HG03135 (cell line): ENCODE results near the gene SUMF2.
A peak's percentile ranks its signal among the peaks of the same experiment; 100 is the strongest.
"Not testable (repeated sequence)": the region's sequence is repeated elsewhere in the genome, so short reads cannot be mapped to it uniquely, and the experiment has no call there.

Experiments used
- ATAC-seq: cut with Tn5 transposase; IDR thresholded peaks from one replicate; pipeline ENCODE4 v1.9.1; 2021; ENCODE audit warnings: mild to moderate bottlenecking, moderate library complexity; ENCODE audit not compliant: unreplicated experiment

SUMF2 gene

DNA sequence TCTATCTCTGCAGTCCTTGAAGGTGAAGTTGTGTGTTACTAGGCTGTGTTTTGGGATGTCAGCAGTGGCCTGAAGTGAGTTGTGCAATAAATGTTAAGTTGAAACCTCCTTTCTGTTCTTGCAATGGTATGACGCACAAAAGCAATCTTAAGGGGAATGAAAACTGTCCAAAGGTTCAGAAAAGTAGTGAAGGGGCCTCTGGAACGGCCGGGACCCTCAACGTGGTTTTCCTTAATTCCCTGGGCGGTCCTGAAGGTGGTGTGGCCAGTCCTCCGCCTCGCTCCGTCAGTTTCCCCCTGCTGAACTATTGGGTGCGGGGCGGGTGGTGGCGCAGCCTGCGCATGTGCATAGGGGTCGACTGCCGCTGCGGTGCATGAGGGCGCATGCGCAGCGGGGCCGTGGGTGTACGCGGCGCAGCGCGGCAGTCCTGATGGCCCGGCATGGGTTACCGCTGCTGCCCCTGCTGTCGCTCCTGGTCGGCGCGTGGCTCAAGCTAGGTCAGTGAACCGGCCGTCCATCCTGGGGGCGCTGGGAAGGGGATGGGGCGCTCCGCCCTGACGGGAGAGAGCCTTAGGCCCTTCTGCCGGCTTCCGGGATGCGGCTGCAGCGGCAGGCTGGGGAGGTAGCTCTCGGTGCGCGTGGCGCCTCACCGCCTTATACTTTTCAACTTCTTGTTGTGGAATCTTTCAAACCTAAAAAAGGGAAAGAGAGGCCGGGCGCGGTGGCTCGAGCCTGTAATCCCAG lies at the start of gene SUMF2:
Gene SUMF2 (plus strand): TSS at position 405 of the 744 bp plus-strand sequence. CDS start 26 bp downstream, at position 431.
- peak; percentile 86 for ATAC-seq

DNA sequence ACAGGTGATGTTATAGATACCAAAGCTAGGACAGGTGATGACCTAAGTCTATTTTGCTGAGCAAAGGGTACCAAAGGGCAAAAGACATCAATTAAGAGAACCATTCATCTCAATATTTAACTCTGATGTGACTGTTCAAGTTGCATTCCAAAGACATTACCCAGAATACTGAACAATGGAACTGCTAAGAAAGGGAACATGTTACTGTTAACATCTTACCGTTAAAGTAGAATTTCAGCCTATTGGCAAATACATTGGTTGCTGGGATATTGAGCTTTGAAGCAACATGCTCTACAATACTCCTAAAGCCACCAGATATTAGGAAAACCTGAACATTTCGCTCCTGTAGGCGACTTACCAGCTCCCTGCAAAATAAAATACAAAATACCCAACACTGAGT lies 47.1 kb upstream of the SUMF2 start:
- ATAC-seq: not testable (repeated sequence)

DNA sequence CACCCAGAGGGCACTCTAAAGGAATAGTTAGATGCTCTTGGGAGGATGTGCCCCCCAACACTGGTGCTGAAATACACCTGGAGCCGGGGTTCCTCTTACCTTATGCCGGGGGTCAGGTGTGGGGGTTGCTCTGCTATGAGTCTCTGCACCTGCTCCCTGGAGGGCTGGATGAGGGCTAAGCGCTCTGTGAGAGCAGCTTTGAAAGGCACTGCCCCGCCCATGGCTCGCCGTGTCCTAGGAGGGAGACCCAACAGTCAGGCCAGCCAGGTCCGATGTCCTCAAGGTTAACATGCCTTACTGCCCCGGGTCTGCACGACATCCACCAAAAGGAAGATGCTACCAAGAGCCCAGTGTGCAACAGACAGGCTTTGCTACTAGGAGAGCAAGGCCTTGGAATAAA lies 44.6 kb upstream of the SUMF2 start:
- ATAC-seq: no peak

DNA sequence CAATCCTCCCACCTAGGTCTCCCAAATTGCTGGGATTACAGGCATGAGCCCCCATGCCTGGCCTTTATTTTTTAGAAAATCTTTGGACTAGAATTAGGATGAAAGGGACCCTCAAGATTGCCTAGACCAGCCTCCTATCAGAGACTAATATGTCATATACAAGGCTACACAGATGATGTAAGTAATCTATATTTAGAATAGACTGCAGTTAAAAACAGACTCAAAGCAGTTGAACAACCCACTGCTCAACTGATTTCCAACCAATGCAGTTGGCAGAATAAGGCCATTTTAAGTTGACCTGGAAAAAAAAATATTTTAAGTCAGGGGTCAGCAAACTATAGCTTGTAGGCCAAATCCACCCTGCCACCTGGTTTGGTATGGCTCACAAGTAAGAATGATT lies 40.6 kb upstream of the SUMF2 start:
- ATAC-seq: no peak

DNA sequence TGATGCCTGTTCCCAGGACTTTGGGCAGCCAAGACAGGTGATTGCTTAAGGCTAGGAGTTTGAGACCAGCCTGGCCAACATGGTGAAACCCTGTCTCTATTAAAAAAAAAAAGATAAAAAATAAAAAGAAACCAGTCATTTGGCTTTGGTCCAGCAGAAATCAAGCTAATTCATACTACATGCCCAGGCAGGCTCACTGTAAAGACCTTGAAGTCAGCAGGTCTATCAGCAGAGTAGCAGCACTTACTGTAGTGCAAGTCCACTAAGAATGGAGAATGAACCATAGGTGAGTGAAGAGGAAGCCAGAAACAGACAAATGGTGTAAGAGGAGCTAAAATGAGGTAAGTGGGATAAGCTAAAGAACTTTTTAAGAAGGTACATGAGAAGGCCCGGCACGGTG lies 37.5 kb upstream of the SUMF2 start:
- ATAC-seq: no peak

DNA sequence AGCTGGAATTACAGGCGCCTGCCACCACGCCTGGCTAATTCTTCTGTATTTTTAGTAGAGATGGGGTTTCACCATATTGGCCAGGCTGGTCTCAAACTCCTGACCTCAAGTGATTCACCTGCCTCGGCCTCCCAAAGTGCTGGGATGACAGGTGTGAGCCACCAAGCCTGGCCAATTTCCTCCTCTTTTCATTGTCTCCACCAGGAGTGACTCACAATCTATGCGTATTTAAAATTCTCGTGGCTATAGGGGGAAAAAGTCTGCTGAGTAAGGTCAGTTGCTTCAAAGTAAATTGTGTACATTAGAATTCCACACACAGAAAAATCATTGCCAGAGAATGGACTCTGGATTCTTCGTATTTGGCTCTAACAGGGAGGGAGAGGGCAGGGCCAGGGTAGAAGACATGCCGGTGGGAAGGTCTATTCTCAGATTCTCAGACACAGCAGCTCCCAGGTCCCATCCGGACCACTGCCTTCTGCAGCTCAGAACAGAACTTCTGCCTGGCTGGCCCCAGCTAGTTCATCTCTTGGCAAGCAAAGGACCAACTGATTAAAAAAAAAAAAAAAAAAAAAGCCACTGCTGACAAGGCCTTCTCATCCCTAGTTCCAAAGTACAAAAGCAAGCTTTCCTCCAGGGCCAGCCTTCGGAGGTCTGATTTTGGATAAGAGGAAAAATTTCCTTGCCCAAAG lies 35.0 kb upstream of the SUMF2 start:
- ATAC-seq: no peak

DNA sequence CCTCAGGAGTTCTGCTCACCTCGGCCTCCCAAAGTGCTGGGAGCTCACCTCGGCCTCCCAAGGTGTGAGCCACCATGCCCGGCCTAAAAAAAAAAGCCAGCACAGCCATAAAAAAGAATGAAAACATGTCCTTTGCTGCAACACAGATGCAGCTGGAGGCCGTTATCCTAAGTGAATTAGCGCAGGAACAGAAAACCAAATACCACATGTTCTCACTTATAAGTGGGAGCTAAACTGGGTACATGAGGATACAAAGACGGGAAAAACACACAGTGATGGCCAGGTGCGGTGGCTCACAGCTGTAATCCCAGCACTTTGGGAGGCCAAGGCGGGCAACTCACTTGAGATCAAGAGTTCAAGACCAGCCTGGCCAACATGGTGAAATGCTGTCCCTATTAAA lies 33.7 kb upstream of the SUMF2 start:
- ATAC-seq: no peak

DNA sequence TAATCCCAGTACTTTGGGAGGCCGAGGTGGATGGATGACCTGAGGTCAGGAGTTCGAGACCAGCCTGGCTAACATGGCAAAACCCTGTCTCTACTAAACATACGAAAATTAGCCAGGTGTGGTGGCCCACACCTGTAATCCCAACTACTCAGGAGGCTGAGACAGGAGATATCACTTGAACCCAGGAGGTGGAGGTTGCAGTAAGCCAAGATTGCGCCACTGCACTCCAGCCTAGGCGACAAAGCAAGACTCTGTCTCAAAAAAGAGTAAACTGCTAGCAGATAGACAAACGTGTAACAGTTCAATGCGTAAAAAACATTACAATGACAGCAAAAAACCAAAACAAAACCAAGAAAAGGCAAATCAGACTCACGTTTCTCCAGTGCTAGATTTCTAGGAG lies 32.5 kb upstream of the SUMF2 start:
- ATAC-seq: not testable (repeated sequence)

DNA sequence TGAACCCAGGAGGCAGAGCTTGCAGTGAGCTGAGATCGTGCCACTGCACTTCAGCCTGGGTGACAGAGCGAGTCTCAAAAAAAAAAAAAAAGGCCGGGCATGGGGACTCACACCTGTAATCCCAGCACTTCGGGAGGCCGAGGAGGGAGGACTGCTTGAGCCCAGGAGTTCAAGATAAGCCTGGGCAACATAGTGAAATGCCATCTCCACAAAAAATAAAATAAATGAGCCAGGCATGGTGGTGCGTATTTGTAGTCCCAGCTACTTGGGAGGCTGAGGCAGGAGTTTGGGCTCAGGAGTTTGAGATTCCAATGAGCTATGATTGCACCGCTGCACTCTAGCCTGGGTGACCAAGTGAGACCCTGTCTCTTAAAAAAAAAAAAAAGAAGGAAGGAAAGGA lies 31.5 kb upstream of the SUMF2 start:
- ATAC-seq: not testable (repeated sequence)

DNA sequence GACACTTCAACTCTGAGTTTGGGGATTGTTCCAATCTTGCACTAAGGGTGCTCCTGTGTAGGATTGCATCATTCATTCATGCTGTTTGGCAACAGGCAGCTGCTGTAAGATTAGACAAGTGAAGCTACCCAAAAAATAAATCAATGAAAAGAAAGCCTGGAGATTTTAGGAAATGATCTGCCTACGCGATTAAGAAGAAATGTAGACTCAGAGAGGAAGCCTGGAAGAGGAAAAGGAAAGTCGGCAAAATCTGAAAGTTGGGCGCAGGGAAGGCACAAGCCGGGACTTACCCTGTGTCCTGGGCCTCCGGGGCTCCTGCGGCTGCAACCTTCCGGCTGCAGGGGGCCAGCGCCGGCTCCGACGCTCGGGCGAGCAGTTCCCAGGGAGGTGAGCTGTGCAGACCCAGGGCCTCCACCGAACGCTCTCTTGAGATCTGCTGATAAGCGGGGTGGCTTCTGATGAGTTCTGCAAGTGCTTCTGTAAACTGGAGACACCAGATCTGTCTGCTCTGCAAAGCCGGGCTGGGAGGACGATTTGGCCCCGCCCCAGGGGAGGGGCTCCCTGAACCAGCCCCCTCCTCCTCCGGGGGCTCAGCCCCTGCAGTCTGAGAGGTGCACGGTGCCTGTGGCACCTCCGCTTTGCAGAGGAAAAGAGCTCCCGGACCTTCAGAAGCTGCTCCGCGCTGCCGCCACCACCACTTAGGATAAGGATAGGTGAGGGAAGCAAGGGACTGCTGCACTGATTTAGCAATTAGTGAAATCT lies 30.2 kb upstream of the SUMF2 start:
- peak; percentile 93 for ATAC-seq

DNA sequence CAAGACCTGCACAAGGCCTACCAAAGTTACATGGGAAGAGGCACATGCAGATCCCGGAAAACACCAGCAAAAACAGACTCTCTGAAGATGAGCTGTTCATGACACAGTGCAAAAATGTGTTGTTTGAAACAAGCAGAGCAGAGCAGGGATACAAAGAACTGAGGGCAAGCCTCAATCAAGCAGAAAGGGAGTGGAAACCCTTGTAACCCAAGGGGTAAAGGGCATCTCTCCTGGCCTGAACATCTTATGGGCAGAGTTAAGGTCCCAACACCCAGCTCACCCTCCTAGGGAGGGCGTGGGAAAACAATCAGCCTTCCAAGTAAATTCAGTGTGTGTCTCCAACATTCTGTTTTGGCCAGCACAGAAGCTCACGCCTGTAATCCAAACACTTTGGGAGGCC lies 23.4 kb upstream of the SUMF2 start:
- ATAC-seq: no peak

DNA sequence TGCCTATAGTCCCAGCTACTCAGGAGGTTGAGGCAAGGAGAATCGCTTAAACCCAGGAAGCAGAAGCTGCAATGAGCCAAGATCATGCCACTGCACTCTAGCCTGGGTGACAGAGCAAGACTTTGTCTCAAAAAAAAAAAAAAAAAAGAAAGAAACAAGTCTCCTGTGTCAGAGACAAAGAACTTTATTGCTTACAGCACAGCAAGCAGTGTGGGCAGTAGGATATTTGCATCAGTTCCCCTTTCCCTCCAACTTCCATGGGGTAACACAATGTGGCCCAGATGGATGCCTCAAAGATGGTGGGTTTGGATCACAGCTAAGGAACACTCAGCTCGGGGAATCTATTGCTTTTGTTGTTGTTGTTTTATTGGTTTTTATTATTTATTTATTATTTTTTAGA lies 18.3 kb upstream of the SUMF2 start:
- ATAC-seq: not testable (repeated sequence)

DNA sequence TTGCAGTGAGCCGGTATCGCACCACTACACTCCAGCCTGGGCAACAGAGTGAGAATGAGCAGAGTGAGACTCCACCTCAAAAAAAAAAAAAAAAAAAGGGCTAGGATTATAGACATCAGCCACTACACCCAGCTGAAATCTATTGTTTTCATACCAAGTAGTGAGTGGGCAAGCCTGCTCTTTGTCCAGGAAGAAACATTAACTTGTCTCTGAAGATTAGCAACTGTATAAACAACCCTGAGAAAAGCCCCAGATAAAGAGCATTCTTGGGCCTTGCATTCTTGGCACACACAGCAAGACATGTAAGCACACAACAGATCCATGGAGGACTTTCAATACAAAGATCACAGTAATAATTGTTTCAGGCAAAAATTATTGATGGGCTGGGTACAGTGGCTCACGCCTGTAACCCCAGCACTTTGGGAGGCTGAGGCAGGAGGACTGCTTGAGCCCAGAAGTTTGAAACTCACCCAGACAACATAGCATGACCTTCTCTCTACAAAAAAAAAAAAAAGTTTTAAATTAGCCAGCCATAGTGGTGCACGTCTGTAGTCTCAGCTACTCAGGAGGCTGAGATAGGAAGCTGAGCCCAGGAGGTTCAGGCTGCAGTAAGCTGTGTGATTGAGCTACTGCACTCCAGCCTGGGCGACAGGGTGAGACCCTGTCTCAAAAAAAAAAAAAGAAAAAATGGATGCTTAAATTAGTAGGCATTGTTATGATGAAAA lies 17.2 kb upstream of the SUMF2 start:
- no peak for ATAC-seq

DNA sequence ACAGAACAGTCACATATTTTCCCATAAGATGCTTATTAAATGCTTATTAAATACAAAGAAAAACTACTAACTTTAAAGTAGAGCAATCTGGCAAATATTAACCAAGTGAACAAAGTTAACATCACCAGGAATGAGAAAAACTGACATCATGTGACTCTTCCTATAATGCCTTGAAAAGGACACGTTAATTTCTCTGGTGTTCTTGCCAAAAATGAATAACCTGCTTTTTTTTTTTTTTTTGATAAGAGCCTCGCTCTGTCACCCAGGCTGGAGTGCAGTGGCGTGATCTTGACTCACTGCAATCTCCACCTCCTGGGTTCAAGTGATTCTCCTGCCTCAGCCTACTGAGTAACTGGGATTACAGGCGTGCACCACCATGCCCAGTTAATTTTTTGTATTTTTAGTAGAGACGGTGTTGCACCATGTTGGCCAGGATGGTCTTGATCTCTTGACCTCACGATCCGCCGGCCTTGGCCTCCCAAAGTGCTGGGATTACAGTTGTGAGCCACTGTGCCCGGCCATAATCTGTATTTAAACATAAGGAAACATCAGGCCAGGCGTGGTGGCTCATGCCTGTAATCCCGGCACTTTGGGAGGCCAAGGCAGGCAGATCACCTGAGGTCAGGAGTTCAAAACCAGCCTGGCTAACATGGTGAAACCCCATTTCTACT lies 16.5 kb upstream of the SUMF2 start:
- ATAC-seq: not testable (repeated sequence)

DNA sequence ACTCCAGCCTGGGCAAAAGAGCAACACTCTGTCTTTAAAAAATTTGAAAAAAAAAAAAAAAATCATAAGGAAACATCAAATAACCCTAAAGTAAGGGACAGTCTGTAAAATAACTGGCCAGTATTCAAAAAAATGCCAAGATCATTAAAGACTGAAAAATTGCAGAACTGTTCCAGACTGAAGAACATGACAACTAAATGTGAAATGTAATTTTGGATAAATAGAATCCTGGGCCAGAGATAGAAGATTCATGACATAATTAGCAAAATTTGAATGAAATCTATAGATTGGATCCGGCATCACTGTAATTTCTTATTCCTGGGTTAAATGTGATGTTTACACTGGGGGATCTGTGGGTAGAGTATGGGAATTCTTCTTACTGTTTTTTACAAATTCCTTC lies 15.8 kb upstream of the SUMF2 start:
- ATAC-seq: no peak

DNA sequence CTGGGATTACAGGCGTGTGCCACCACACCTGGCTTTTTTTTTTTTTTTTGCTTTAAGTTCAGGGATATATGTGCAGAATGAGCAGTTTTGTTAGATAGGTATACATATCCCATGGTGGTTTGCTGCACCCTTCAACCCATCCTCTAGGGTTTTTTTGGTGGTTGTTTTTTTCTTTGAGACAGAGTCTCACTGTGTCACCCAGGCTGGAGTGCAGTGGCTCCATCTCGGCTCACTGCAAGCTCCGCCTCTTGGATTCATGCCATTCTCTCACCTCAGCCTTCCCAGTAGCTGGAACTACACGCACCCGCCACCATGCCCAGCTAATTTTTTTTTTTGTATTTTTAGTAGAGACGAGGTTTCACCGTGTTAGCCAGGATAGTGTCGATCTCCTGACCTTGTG lies 15.3 kb upstream of the SUMF2 start:
- ATAC-seq: not testable (repeated sequence)

DNA sequence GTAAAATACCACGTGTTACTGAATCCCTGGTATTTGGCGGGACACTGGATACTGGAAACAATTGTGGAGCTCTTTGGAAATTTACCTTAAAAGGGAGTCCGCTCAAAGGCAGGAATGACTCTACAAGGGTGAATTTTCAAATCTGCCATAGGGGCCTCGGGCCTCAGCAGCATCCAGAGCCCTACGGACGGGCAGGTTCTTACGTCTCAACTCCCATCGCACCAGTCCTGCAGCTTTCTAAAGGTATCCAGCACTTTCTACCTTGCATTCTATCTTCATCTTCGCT lies 13.1 kb upstream of the SUMF2 start:
- ATAC-seq: no peak

DNA sequence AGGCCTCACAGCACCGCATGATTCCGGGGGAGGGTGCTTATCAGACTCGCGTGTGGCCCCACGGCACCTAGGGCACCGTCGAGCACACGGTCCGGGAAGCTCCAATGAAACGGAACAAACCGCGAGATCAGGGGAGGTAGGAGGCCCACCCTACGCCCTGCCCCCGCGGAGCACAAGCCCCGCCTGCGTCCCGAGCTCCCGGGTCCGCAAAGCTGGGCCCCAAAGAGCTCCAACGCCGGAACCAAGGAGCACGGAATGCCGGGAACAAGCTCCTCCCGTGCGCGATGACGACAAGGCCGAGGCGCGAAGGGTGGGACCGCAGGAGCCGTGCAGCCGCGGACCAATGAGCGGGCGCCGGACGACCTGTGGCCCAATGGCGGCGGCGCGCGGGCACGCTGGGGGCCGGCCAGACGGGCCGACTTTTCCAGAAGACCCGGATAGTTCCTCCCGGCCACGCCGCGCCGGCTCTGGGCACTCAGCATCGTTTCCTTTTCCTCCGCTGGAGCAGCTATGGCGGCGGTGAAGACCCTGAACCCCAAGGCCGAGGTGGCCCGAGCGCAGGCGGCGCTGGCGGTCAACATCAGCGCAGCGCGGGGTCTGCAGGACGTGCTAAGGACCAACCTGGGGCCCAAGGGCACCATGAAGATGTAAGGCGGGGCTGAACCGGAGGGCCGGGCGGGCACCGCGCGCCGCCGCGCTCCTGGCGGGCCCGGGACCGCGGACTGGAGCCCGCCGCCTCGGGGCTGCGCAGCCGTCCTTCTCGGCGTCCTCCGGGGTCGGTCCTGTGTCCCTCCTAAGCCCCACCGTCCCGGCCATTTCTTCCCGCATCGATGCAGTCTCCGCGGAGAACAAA lies 12.5 kb upstream of the SUMF2 start, which contains the start of the genes CCT6A and PSPH:
Gene CCT6A (plus strand): TSS at position 427 of the 853 bp plus-strand sequence. CDS start 84 bp downstream, at position 511.
Gene PSPH (minus strand): TSS at position 106 of the 853 bp plus-strand sequence. CDS start 30,232 bp downstream, outside the sequence.
- peak; percentile 97 for ATAC-seq

DNA sequence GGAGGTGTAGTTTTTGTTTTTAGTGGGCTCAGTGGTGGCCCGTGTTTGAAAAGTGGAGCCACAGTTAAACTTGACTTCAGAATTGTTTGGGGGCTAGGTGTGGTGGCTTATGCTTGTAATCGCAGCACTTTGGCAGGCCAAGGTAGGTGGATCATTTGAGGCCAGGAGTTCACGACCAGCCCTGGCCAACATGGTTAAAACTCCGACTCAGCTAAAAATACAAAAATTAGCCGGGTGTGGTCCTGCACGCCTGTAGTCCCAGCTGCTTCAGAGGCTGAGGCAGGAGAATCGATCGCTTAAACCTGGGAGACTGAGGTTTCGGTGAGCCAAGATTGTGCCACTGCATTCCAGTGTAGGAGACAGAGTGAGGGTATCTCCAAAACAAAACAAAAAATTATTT lies 10.7 kb upstream of the SUMF2 start:
- no peak for ATAC-seq

DNA sequence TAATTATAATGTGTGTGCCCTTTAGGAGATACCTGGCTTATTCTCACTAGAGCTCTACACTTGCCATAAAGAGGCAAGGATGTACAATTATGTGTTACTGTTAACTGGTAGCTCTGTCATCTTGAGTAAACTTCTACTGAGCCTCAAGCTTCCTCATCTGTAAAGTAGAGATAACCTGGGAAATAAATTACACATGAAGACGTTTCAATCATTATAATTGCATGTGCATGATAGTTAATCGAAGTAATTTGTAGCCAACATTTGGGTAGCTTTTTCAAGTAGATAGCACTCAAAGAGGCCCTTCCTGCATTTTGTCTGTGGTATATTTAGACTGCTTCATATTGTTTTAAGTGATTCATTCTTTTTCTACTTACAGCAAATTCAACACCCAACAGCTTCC lies 10.1 kb upstream of the SUMF2 start:
- no peak for ATAC-seq
